HUES6 (cell line): ENCODE results near the gene VPS13D.

Experiments used
- H3K27ac ChIP-seq: 2 replicates; pipeline ENCODE4 v1.7.0; 2013; ENCODE audit warnings: low read depth, mild to moderate bottlenecking, low read length, inconsistent platforms
- H3K27me3 ChIP-seq: 2 replicates; pipeline ENCODE4 v1.6.1; 2013; ENCODE audit warnings: low read length; ENCODE audit not compliant: control insufficient read depth, insufficient read depth
- H3K36me3 ChIP-seq: 2 replicates; pipeline ENCODE4 v1.6.1; 2013; ENCODE audit warnings: low read length; ENCODE audit not compliant: control insufficient read depth, insufficient read depth
- H3K4me1 ChIP-seq: 2 replicates; pipeline ENCODE4 v1.6.1; 2013; ENCODE audit warnings: low read length; ENCODE audit not compliant: control insufficient read depth, insufficient read depth
- H3K4me3 ChIP-seq: 2 replicates; pipeline ENCODE4 v1.5.1; 2013; ENCODE audit warnings: low read depth, low read length
- H3K9ac ChIP-seq: one replicate; pipeline ENCODE4 v1.6.1; 2013; ENCODE audit warnings: mild to moderate bottlenecking, low read length
- H3K9me3 ChIP-seq: 2 replicates; pipeline ENCODE4 v1.6.1; 2013; ENCODE audit warnings: low read depth, low read length; ENCODE audit not compliant: control insufficient read depth, insufficient read depth

The VPS13D gene

GRCh38 chr1:12407050-12407961, 177.5 kb downstream of the VPS13D start:
- H3K27ac ChIP-seq = no peak overlapping the region
- peaks cover 3% of the 10 kb centered on the region for H3K9me3 ChIP-seq
- H3K27me3 ChIP-seq = no peaks in the 10 kb centered on the region
- peaks cover 6% of the 10 kb centered on the region; the same call in 1 of the 2 replicates for H3K4me1 ChIP-seq
- H3K36me3 ChIP-seq = peaks cover 31% of the 10 kb centered on the region
- no peak overlapping the region for H3K4me3 ChIP-seq
- no peak overlapping the region for H3K9ac ChIP-seq

GRCh38 chr1:12407962-12408454, 178.2 kb downstream of the VPS13D start:
- H3K4me1 ChIP-seq = peaks cover 6% of the 10 kb centered on the region; the same call in 1 of the 2 replicates
- H3K36me3 ChIP-seq = peaks cover 31% of the 10 kb centered on the region
- peaks cover 3% of the 10 kb centered on the region for H3K9me3 ChIP-seq
- H3K27ac ChIP-seq = no peak overlapping the region
- H3K9ac ChIP-seq = no peak overlapping the region
- H3K27me3 ChIP-seq = no peaks in the 10 kb centered on the region
- H3K4me3 ChIP-seq = no peak overlapping the region

- H3K4me1 ChIP-seq = peaks cover 6% of the 10 kb centered on the region; the same call in 1 of the 2 replicates
- H3K4me3 ChIP-seq = no peak overlapping the region
- H3K36me3 ChIP-seq = peaks cover 26% of the 10 kb centered on the region
- H3K27me3 ChIP-seq = no peaks in the 10 kb centered on the region
- H3K27ac ChIP-seq = no peak overlapping the region
- H3K9me3 ChIP-seq = peaks cover 3% of the 10 kb centered on the region
- no peak overlapping the region for H3K9ac ChIP-seq
These were observed 178.8 kb downstream of the VPS13D start for GRCh38 chr1:12408662-12409061.

GRCh38 chr1:12409681-12410080, 179.9 kb downstream of the VPS13D start:
- peaks cover 6% of the 10 kb centered on the region; the same call in 1 of the 2 replicates for H3K4me1 ChIP-seq
- peaks cover 3% of the 10 kb centered on the region for H3K9me3 ChIP-seq
- peaks cover 17% of the 10 kb centered on the region for H3K36me3 ChIP-seq
- H3K27me3 ChIP-seq = no peaks in the 10 kb centered on the region
- no peak overlapping the region for H3K4me3 ChIP-seq
- no peak overlapping the region for H3K9ac ChIP-seq
- H3K27ac ChIP-seq = no peak overlapping the region

GRCh38 chr1:12410351-12410750, 180.5 kb downstream of the VPS13D start:
- no peak overlapping the region for H3K27ac ChIP-seq
- peaks cover 6% of the 10 kb centered on the region; the same call in 1 of the 2 replicates for H3K4me1 ChIP-seq
- H3K36me3 ChIP-seq = peaks cover 15% of the 10 kb centered on the region
- H3K9ac ChIP-seq = no peak overlapping the region
- H3K9me3 ChIP-seq = peaks cover 3% of the 10 kb centered on the region
- H3K4me3 ChIP-seq = no peak overlapping the region
- no peaks in the 10 kb centered on the region for H3K27me3 ChIP-seq

- peaks cover 3% of the 10 kb centered on the region for H3K9me3 ChIP-seq
- H3K4me1 ChIP-seq = peaks cover 6% of the 10 kb centered on the region; the same call in 1 of the 2 replicates
- no peak overlapping the region for H3K4me3 ChIP-seq
- H3K27me3 ChIP-seq = no peaks in the 10 kb centered on the region
- H3K27ac ChIP-seq = no peak overlapping the region
- peaks cover 18% of the 10 kb centered on the region for H3K36me3 ChIP-seq
- H3K9ac ChIP-seq = no peak overlapping the region
These were observed 181.3 kb downstream of the VPS13D start for GRCh38 chr1:12411098-12411497.

- no peak overlapping the region for H3K9ac ChIP-seq
- 0 out of 2 replicates have a peak, but pooled peaks cover 3% of the 10 kb centered on the region for H3K4me1 ChIP-seq
- H3K36me3 ChIP-seq = peaks cover 20% of the 10 kb centered on the region
- H3K27ac ChIP-seq = no peak overlapping the region
- H3K27me3 ChIP-seq = no peaks in the 10 kb centered on the region
- H3K9me3 ChIP-seq = peaks cover 3% of the 10 kb centered on the region
- H3K4me3 ChIP-seq = no peak overlapping the region
These were observed 181.9 kb downstream of the VPS13D start for GRCh38 chr1:12411747-12412146.

GRCh38 chr1:12412439-12412838, 182.6 kb downstream of the VPS13D start:
- no peaks in the 10 kb centered on the region for H3K27me3 ChIP-seq
- no peak overlapping the region for H3K4me3 ChIP-seq
- 0 out of 2 replicates have a peak, but pooled peaks cover 3% of the 10 kb centered on the region for H3K4me1 ChIP-seq
- H3K9ac ChIP-seq = no peak overlapping the region
- H3K9me3 ChIP-seq = peaks cover 3% of the 10 kb centered on the region
- H3K27ac ChIP-seq = no peak overlapping the region
- H3K36me3 ChIP-seq = peaks cover 26% of the 10 kb centered on the region

GRCh38 chr1:12413664-12414410, 184.0 kb downstream of the VPS13D start:
- Histone ChIP-seq H3K9ac (no peak overlapping the region), H3K36me3 (peaks cover 30% of the 10 kb centered on the region), H3K27me3 (no peaks in the 10 kb centered on the region), H3K4me3 (no peak overlapping the region), H3K9me3 (peaks cover 3% of the 10 kb centered on the region), H3K4me1 (no peaks in the 10 kb centered on the region), H3K27ac (no peak overlapping the region)

- H3K36me3 ChIP-seq = peaks cover 30% of the 10 kb centered on the region
- H3K27me3 ChIP-seq = no peaks in the 10 kb centered on the region
- H3K27ac ChIP-seq = no peak overlapping the region
- no peak overlapping the region for H3K4me3 ChIP-seq
- H3K9me3 ChIP-seq = peaks cover 3% of the 10 kb centered on the region
- H3K9ac ChIP-seq = no peak overlapping the region
- no peaks in the 10 kb centered on the region for H3K4me1 ChIP-seq
These were observed 184.7 kb downstream of the VPS13D start for GRCh38 chr1:12414444-12415018.
